DLD1 (cell line): ENCODE data around the gene CNTFR.
"Not testable (repeated sequence)": the region's sequence is repeated elsewhere in the genome, so short reads cannot be mapped to it uniquely, and the experiment has no call there.

Experiments used
- in situ Hi-C: cut with HindIII; loops from 2 replicates; pipeline ENCODE4 v1.10.0; 2017; ENCODE audit warnings: low sequenced_read_pairs

The CNTFR gene, protein sequence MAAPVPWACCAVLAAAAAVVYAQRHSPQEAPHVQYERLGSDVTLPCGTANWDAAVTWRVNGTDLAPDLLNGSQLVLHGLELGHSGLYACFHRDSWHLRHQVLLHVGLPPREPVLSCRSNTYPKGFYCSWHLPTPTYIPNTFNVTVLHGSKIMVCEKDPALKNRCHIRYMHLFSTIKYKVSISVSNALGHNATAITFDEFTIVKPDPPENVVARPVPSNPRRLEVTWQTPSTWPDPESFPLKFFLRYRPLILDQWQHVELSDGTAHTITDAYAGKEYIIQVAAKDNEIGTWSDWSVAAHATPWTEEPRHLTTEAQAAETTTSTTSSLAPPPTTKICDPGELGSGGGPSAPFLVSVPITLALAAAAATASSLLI

DNA sequence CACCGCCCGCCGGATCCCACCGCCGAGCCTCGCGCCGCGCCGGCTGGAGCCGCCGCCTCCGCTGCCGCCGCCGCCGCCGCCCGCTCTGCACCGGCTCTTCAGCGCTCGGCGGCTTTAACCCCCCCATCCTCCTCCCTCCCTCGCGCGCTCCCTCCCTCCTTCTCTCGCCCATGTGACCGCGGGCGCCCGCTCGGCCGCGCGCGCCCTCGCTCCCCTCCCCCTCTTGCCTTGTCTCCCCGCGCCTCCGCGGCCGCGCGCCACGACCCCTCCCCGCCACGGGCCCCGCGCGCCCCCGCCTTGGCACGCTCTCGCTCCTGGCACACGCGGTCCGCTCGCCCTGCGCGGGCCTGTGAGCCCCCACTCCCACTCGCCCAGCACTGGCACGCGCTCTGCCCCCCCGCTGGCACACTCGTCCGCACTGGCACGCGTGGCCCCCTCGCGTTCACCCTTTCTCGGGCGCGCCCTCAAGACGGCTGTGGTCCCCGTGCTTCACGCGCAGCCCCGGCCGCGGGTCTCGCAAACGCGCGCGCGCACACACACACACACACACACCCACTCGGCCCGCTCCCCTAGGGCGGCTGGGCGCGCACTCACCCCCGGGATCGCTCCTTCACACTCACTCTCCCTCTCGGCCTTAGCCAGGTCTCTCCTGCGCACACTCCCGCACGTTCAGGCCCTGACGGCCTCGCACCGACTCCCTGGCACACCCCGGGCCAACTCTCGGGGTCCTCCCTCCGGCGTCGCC is at the start of gene CNTFR:
CNTFR (minus strand) TSS at position 89 of the 745 bp plus-strand sequence. CDS start 20,743 bp downstream, outside the sequence.
- in situ Hi-C loops, result loop anchor here (25.0 kb wide), 1 partner anchor 153 kb away; no protein-coding TSS in a partner anchor

DNA sequence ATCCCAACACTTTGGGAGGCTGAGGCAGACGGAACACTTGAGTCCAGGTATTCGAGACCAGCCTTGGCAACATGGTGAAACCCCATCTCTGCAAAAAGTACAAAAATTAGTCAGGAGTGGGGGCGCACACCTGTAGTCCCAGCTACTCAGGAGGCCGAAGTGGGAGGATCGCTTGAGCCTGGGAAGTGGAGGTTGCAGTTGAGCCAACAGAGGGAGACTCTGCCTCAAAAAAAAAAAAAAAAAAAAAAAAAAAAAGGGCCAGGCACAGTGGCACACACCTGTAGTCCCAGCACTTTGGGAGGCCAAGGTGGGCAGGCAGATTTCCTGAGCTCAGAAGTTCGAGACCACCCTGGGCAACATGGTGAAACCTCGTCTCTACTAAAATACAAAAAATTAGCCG is 49.8 kb upstream of the CNTFR start:
- in situ Hi-C loops, result not testable (repeated sequence)

DNA sequence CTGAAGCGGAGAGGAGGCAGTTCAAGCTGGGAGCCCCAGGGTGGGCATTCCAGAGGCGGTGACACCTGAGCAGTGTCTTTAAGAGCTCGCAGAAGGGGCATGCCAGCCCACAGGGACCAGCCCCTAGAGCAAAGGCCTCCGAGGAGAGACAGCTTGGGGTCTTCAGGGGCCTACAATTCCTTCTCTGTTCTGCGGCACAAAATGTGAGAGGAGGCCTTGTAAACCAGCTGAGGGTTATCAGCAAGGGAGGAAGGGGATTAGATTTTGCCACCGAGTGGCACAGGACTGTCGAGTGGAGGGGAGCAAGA is 48.6 kb upstream of the CNTFR start:
- in situ Hi-C loops, result no loop called here

DNA sequence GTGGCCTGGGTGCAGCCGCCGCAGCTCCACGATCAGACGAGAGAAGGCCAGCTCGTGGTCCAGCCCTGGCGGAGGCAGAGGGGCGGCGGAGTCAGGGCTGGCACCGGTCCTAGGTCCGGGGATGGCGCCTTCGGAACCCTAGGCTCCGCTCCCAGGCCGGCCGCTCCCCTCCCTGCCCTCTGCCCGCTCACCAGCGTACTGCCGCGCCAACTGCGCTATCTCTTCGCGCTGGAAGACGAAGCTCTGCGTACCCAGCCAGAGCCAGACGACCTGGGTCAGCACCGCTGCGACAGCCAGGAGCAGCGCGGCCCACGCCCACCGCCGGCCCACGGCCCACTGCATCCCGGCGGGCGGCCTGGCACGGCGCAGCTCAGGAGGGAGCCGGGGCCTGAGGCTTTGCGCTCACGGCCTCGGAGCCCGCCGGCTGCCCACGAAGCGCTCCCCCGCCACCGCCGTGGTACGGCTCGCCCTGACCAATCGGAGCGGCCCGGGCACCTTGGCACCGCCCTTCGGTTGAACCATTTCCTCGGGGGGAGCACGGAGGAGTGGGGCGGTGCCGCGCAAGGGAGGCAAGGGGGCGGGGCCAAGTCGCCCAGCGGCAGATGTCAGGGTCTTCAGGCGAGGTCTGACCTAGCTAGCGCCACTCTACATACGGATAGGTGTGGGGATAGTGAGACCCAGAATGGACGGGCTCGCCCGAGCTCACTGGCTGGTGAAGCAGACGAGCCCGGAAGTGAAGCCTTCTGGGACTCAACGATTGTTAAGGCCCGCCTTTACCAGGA is 48.0 kb upstream of the CNTFR start, which contains the start of gene SIGMAR1:
SIGMAR1 (minus strand) TSS at position 432 of the 782 bp plus-strand sequence; CDS start at position 342, 90 bp downstream.
- in situ Hi-C loops, result no loop called here

DNA sequence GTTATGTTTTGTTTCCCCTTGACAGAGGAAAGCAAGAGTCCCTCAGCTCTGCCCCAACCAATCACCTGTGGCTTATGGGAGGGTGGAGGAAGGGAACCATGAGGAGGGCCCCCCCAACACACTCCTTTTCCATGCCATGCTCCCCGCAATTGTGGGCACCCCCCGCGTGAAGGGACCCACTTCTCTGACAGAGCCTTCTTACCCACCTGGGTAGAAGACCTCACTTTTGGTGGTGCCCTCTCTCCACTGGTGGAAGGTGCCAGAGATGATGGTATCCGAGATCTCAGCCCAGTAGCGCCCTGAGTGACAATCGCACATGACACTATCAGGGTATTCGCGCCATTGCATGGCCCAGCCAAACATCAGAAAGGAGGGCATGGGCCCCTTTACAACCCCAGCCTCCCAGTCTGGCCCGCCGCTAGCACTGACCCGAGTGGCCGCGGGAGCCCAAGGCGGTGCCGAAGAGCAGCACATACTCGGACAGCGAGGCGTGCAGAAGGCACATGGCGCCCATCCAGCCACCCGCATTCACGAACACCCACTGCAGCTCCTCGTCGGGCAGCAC is 47.3 kb upstream of the CNTFR start:
- in situ Hi-C loops, result no loop called here

DNA sequence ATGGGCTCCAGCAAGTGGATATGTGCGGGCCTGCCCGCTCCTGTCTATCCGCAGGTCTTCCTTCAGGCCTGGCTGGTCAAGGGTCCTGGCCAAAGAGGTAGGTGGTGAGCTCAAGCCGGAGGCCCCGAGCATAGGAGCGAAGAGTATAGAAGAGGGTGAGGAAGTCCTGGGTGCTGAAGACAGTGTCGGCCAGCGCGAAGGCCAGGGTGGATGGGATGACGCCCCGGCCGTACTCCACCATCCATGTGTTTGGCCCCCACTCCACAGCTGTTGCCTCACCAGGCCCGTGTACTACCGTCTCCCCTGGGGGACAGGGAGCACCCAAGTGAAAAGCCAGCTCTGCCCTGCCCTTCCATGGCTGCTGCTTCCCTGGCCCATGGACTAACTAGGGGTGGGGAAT is 46.0 kb upstream of the CNTFR start:
- in situ Hi-C loops, result no loop called here

DNA sequence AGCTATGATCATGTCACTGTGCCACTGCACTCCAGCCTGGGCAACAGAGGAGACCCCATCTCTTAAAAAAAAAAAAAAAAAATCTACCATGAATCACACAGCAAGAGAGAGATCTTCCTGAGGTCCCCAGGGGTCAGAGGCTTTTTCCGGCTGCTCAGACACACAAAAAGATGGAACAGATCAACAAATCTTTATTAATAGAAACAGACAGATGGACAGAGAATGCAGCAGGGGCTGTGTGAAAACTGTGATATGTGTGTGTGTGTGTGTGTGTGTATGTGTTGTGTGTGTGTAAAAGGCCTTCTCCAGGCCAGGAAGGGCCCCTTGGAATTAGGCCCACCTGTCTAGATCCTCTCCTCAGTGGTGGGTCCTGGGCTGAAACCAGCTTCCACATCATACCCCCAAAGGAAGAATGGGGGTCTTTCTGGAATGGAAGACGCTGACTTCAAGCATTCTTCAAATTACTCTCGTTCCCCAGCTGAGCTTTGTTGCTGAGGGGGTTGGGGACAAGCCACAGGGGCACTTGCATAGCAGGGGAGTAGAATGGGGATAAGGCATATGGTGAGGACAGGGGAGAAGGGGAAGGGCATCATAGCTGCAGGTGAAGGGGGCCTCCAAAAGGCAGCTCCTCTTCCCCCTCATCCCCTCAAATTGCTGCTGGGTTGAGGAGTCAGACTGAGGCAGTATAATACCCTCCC is 45.2 kb upstream of the CNTFR start:
- in situ Hi-C loops, result no loop called here

DNA sequence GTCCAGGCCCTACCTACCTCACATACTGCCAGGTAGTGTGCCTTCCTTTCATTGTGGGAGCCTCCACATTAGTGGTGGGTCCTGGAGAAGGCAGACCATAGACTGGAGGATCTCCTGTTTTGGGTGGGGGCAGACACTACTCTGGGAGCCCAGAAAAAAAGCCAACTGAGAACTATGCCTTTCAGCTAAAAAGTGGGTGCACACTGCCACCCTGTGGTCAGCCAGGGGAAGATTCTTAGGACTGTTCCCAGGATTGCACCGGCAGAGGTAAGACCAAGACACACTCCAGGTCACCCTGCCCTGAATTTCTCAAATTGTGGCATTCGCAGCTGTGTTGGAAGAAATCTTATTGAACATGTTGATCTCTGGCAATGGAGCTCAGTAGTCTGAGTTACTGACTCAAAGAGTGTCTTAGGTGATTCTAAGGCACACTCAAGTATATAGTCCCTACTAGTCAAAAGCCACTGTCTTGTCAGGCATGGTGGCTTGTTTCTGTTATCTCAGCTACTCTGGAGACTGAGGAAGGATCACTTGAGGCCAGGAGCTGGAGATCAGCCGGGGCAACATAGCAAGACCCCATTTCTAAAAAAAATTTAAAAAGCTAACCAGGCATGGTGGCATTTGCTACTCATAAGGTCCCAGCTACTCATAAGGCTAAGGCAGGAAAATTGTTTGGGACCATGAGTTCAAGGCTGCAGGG is 44.5 kb upstream of the CNTFR start:
- in situ Hi-C loops, result no loop called here

DNA sequence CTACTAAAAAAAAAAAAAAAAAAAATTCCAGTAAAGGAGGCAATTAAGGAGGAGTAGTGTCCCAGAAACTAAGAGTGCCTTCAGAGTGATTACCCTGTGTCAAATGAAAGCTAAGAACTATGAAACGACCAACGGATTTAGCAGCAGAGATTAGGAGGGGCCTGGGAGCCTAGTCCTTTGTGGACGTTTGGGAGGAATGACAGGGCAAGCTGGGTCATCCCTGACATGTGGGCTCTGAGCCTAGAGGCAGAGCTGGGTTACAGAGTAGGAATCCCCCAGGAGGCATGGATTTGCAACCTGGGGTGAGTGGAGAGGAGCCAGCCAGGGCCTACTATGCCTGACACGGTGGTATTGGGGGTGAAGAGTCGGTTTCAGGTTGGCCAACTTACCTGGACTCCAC is 43.6 kb upstream of the CNTFR start:
- in situ Hi-C loops, result no loop called here

DNA sequence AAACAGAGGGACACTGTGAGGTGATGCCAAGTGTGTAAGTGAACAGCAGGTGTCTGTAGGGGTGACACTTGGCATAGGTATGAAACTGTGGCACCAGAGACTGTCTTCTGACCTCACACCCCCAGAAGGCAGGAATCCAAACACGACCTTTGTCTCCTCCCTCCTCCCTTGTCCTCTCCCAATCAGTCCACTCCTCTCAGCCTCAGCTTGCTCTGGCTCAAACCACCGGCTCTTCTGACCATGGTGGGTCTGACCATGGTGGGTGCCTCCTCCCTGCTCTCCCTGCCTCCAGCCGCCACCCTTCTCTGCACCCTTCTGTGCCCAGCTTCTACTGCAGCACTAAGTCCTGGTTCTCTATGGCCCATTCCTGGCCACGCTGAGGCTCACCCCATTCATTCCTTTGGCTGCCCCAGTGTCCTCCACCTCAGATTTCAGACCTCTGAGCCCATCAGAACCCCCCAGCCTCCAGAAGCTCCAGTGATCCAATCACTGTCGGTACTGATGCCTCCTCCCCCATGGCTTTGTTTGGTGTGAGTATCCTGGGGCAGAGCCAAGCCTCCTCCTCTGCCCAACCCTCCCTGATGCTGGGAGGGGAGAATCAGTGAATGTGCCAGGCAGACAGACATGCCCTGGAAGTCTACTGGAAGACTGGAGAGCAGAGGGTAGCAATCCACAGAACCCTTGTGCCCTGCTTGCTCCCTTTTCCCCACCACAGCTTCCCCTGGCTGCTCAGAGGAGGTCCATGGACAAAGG is 41.1 kb upstream of the CNTFR start:
- in situ Hi-C loops, result no loop called here

DNA sequence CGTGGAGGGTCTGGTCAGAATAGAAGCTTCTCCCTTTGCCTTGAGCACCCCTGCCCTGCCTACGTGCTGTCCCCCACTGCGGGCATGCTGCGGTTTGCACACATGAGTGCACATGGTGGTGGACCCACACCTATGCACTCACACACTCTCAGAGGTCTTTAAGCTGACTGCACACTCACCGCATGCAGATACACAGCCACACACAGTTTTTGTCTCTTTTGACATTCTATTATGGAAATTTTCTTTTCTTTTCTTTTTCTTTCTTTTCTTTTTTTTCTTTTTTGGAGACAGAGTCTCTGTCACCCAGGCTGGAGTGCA is 39.9 kb upstream of the CNTFR start:
- in situ Hi-C loops, result no loop called here

DNA sequence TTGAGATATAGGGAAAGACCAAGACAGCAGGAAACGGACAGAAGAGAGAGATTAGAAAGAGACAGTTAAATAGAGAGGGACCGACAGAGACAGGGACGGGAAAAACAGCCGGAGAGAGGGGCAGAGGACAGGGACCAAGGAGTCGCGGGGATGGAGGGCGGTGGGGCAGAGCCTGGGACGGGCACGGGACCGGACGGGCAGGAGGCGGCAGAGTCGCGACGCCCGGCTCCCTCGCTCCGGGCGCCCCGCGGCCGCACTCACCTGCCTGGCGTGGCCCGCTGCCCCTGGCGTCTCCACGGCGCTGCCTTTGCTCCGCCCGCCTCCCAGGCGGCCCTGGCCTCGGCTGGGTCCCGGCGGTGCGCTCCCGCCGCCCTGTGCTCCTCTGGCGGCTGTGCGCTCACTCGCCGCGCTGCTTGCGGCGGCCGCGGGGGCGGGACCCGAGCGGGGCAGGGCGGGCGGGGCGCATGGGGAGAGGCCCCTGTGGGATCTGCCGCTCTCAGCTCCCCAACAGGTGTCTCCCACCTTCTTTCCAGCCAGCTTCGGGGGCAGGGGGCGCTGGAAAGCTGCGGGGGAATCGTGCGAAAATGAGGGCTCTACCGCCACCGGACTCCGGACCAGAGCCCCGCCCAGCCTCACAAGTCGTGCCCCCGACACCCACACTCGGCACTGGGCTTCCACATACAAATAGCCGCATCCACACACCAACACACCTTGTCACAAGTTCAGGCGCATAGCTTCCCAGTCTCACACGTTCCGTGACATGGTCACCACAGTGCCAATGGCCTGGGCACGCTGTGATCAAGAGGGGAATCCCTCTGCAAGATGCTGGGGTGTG is 39.3 kb upstream of the CNTFR start, which contains the start of gene ARID3C:
ARID3C (minus strand) TSS at position 411 of the 835 bp plus-strand sequence. CDS start 1,052 bp downstream, outside the sequence.
- in situ Hi-C loops, result no loop called here

DNA sequence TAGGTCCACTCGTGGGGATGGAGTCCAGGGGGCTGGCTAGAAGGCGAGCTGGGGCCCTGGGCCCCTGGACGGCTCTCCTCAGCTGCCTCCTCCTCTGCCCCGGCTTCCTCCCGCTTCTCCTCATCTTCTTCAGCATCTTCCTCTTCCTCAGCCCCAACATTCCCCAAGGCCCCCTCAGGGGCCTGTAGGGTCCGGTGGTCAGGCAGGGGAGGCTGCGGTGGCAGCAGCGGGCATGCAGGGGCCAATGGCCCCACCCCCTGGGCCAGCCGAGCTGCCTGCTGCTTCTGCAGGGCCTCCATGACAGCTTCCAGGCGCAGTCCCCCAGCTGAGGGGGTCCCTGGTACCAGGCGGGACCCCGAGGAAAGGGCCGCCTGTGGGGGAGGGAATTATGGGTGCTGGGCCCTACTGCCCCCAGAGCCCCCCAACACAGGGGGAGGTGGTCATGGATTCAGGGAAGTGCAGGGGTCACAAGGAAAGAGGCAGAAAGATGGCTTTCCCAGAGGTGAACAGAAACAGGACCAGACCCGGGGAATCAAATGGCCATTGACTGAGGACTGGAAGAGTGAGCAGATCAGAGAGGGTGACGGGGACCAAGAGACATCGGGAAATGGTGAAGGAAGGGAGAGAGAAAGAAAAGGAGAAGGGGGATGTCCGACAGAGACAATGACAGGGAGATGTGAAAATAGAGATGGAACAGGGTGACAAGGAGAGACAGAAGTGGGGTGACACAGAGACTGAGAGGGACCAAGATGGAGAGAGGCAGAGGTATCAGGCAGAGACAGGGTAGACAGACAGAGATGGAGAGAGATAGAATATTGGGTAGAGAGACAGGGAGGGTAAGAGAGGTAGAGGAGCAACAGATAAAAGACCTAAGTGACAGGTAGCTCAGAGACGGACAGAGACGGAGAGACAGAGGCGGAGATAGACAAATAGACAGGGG is 38.5 kb upstream of the CNTFR start:
- in situ Hi-C loops, result no loop called here

DNA sequence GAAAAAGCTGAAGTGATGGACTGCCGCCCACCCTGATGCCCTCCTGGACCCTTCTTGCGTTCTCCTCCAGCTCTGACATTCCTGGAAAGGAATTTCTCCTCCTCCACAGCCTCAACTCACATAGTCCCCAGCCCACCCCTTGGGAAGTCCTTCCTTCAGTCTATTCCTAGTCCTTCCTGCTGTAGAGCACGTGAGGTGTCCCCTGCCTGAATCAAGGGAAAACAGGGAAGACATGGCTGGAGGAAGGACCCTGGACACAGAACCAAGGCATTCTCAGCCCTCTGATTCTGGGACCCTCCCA is 35.6 kb upstream of the CNTFR start:
- in situ Hi-C loops, result no loop called here

DNA sequence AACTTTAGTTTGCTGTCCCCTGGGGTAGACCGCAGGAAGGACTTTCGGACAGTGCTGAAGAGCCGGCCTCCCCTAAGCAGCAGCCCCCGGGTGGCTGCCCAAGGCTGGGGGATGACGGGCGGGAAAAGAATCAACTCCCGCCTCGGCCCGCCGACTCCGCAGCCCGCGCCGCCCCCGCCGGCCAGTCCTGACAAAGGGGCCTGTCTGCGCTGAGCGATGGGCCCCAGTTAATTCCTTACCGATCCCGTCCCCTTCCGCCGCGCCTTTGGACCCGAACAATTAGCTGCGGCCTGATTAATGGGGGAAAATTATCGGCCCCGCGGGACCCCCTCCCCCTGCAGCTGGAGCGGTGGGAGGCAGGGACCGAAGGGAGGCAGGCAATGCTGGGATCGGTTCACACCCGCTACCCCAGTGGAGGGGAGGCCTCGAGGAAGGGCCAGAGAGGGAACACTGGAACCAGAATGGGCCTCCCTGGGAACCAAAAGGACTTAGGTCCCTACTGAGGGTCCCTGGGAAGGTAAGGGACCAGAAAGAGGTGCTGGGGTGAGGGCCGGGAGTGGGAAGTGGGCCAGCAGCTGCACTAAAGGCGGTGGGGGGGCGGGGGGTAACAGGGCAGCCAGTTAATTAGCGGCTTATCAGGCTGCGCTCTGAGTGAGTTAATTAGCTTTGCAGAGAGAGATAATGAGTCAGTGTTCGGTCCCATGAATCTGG is 35.1 kb upstream of the CNTFR start:
- in situ Hi-C loops, result no loop called here

DNA sequence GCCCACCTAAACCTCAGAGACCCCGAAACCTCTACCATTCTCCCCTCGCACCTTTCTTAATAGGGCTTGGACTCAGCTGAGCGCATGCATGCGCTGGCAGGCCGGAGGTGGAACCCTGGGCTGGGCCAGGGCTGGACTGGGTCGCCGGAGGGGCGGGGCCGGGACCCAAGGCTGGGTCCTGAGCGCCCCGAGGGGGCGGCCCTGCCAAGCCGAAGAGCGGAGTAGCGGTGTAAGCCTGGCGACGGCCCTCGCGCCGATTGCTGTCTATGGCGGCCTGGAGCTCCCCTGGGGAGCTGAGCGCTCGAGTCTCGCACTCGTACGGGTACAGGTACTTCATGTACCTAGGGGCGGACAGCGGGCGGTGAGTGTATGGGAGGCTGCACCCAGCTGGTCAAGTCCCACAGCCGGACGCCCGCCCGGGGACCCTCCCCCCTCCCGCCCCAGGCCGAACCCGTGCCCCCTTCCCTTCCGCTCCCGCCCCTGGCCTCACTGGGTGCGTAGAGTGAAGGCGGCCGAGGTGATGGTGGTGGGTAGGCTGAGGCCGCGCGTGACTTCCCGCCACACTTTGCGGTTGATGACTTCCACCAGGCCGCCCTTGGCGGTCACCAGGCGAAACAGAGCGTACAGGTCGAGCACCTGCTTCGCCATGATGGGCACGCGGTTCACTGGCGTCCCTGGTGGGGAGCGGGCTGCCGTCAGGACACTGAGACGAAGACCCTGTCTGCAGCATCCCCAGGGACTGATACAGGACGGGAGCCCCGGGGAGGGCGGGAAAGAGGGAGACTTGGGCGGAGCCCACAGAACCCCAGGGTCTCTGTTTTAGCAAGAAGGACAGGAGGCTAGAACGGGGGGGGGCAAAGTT is 34.1 kb upstream of the CNTFR start:
- in situ Hi-C loops, result no loop called here
